Astrocyte (in vitro differentiated cells and primary cell): ENCODE data around the gene DGAT2. TPM values are rescaled to one million over a fixed set of nuclear protein-coding genes. Genes with fewer than 3 reads are reported as not detected.

ENCODE experiments used
- DNase-seq: peaks from one replicate; pipeline ENCODE4 v3.0.0-alpha.2; 2010; ENCODE audit warnings: low read depth
- FAIRE-seq: peaks from 2 replicates; lab custom pipeline; 2011; peaks lifted over from hg19 to GRCh38; lab: Jason Lieb, UNC
- H2AFZ ChIP-seq: 2 replicates; pipeline ENCODE4 v1.6.0; 2012; ENCODE audit warnings: low read depth, low read length, inconsistent platforms
- H3K27ac ChIP-seq: 2 replicates; pipeline ENCODE4 v1.5.1; 2011; ENCODE audit warnings: low read depth, low read length, inconsistent platforms
- H3K27me3 ChIP-seq: 2 replicates; pipeline ENCODE4 v1.6.0; 2011; ENCODE audit warnings: low read length, inconsistent platforms; ENCODE audit not compliant: insufficient read depth
- H3K36me3 ChIP-seq: 2 replicates; pipeline ENCODE4 v1.5.1; 2011; ENCODE audit warnings: low read length, inconsistent platforms; ENCODE audit not compliant: insufficient read depth
- H3K4me1 ChIP-seq: 2 replicates; pipeline ENCODE4 v1.5.1; 2011; ENCODE audit warnings: low read length, inconsistent platforms; ENCODE audit not compliant: insufficient read depth
- H3K4me2 ChIP-seq: 2 replicates; pipeline ENCODE4 v1.6.0; 2012; ENCODE audit warnings: low read length, inconsistent platforms
- H3K4me3 ChIP-seq: 2 replicates; pipeline ENCODE4 v1.5.1; 2011; ENCODE audit warnings: low read depth, mild to moderate bottlenecking, low read length, inconsistent platforms; ENCODE audit not compliant: insufficient read depth
- H3K79me2 ChIP-seq: 2 replicates; pipeline ENCODE4 v1.6.0; 2012; ENCODE audit warnings: mild to moderate bottlenecking, low read length, inconsistent platforms; ENCODE audit not compliant: insufficient read depth
- H3K9ac ChIP-seq: 2 replicates; pipeline ENCODE4 v1.6.0; 2012; ENCODE audit warnings: mild to moderate bottlenecking, low read length, inconsistent platforms
- H3K9me3 ChIP-seq: 2 replicates; pipeline ENCODE4 v1.5.1; 2012; ENCODE audit warnings: low read depth, mild to moderate bottlenecking, low read length, inconsistent platforms; ENCODE audit not compliant: insufficient read depth
- H4K20me1 ChIP-seq: 2 replicates; pipeline ENCODE4 v1.6.0; 2012; ENCODE audit warnings: low read length, inconsistent platforms; ENCODE audit not compliant: insufficient read depth
- H3K27ac Mint-ChIP-seq: one replicate; pipeline ENCODE4 v1.8.0; 2021; ENCODE audit warnings: mild to moderate bottlenecking, mixed read lengths; ENCODE audit not compliant: unreplicated experiment
- H3K27me3 Mint-ChIP-seq: one replicate; pipeline ENCODE4 v1.8.0; 2021; ENCODE audit warnings: low read depth, mixed read lengths; ENCODE audit not compliant: unreplicated experiment
- H3K36me3 Mint-ChIP-seq: one replicate; pipeline ENCODE4 v1.8.0; 2021; ENCODE audit warnings: low read depth, mixed read lengths; ENCODE audit not compliant: unreplicated experiment
- H3K4me1 Mint-ChIP-seq: one replicate; pipeline ENCODE4 v1.8.0; 2021; ENCODE audit warnings: low read depth, mixed read lengths; ENCODE audit not compliant: unreplicated experiment
- H3K4me3 Mint-ChIP-seq: one replicate; pipeline ENCODE4 v1.8.0; 2021; ENCODE audit warnings: mild to moderate bottlenecking, moderate library complexity, mixed read lengths; ENCODE audit not compliant: unreplicated experiment
- H3K9me3 Mint-ChIP-seq: one replicate; pipeline ENCODE4 v1.8.0; 2021; ENCODE audit warnings: mild to moderate bottlenecking, mixed read lengths; ENCODE audit not compliant: unreplicated experiment
- CTCF ChIP-seq: IDR thresholded peaks from 2 replicates; pipeline ENCODE4 v1.5.1; 2011; ENCODE audit warnings: low read depth, mild to moderate bottlenecking, inconsistent platforms, low read length, moderate library complexity; ENCODE audit not compliant: insufficient read depth
- EZH2 ChIP-seq: IDR thresholded peaks from 2 replicates; pipeline ENCODE4 v1.6.1; 2012; ENCODE audit warnings: mild to moderate bottlenecking, low read length, inconsistent platforms; ENCODE audit not compliant: insufficient read depth
- total RNA-seq: library from RNA; stranded (reverse); gene quantifications from 2 replicates; pipeline ENCODE4 v1.2.1, GENCODE V29; 2021

Gene DGAT2
- total RNA-seq, 1 donor from 2014 or later: 0.73 TPM

GRCh38 chr11:75722669-75723042 is 45.9 kb upstream of the DGAT2 start:
- no peaks in the 10 kb centered on the region for H3K9me3 ChIP-seq
- no peak overlapping the region for H2AFZ ChIP-seq
- no peak overlapping the region for H3K9ac ChIP-seq
- Mint-ChIP-seq H3K9me3 (no peaks in the 10 kb centered on the region), H3K4me1 (peaks cover 5% of the 10 kb centered on the region), H3K27ac (no peak overlapping the region), H3K36me3 (peaks cover 2% of the 10 kb centered on the region), H3K27me3 (peaks cover 26% of the 10 kb centered on the region), H3K4me3 (no peak overlapping the region)
- FAIRE-seq (no peak), DNase-seq (no peak)
- no peaks in the 10 kb centered on the region for H4K20me1 ChIP-seq
- no peak overlapping the region for H3K4me3 ChIP-seq
- no peak overlapping the region for H3K27ac ChIP-seq
- TF ChIP-seq EZH2 (no peak), CTCF (no peak)
- H3K4me2 ChIP-seq: no peak overlapping the region
- no peaks in the 10 kb centered on the region for H3K36me3 ChIP-seq
- no peaks in the 10 kb centered on the region for H3K4me1 ChIP-seq
- H3K27me3 ChIP-seq: peaks cover 6% of the 10 kb centered on the region
- H3K79me2 ChIP-seq: no peaks in the 10 kb centered on the region

GRCh38 chr11:75725547-75726320 is 42.8 kb upstream of the DGAT2 start:
- no peaks in the 10 kb centered on the region for H3K4me1 ChIP-seq
- H3K27ac ChIP-seq: no peak overlapping the region
- no peak overlapping the region for H3K4me2 ChIP-seq
- no peaks in the 10 kb centered on the region for H3K27me3 ChIP-seq
- H4K20me1 ChIP-seq: no peaks in the 10 kb centered on the region
- H3K4me3 Mint-ChIP-seq: no peak overlapping the region
- H3K9ac ChIP-seq: no peak overlapping the region
- no peak overlapping the region for H2AFZ ChIP-seq
- no peaks in the 10 kb centered on the region for H3K4me1 Mint-ChIP-seq
- no peak overlapping the region for H3K4me3 ChIP-seq
- no peaks in the 10 kb centered on the region for H3K9me3 ChIP-seq
- H3K79me2 ChIP-seq: no peaks in the 10 kb centered on the region
- H3K27me3 Mint-ChIP-seq: peaks cover 22% of the 10 kb centered on the region
- no peak for FAIRE-seq
- no peak for DNase-seq
- TF ChIP-seq EZH2: no peak
- no peak for TF ChIP-seq CTCF
- no peak overlapping the region for H3K27ac Mint-ChIP-seq
- H3K9me3 Mint-ChIP-seq: no peaks in the 10 kb centered on the region
- no peaks in the 10 kb centered on the region for H3K36me3 Mint-ChIP-seq
- no peaks in the 10 kb centered on the region for H3K36me3 ChIP-seq

GRCh38 chr11:75728992-75729391 is 39.6 kb upstream of the DGAT2 start:
- peaks cover 31% of the 10 kb centered on the region for H3K27me3 Mint-ChIP-seq
- Histone ChIP-seq H3K9ac (no peak overlapping the region), H3K36me3 (no peaks in the 10 kb centered on the region), H3K4me1 (peaks cover 5% of the 10 kb centered on the region), H3K79me2 (no peaks in the 10 kb centered on the region), H3K9me3 (no peaks in the 10 kb centered on the region), H3K27me3 (no peaks in the 10 kb centered on the region), H3K4me2 (no peak overlapping the region), H2AFZ (no peak overlapping the region), H3K4me3 (no peak overlapping the region), H4K20me1 (no peaks in the 10 kb centered on the region), H3K27ac (no peak overlapping the region)
- H3K9me3 Mint-ChIP-seq: peaks cover 6% of the 10 kb centered on the region
- TF ChIP-seq CTCF (no peak), EZH2 (no peak)
- no peak overlapping the region for H3K27ac Mint-ChIP-seq
- no peak overlapping the region for H3K4me3 Mint-ChIP-seq
- no peaks in the 10 kb centered on the region for H3K4me1 Mint-ChIP-seq
- DNase-seq (no peak), FAIRE-seq (no peak)
- peaks cover 3% of the 10 kb centered on the region for H3K36me3 Mint-ChIP-seq
